GM10847 (cell line): ENCODE data around the gene PLCB1.

Experiments used
- POLR2A ChIP-seq: IDR thresholded peaks from 2 replicates; pipeline ENCODE4 v1.6.1; 2011; ENCODE audit not compliant: insufficient read length; ENCODE audit errors: extremely low read depth

PLCB1 gene

DNA sequence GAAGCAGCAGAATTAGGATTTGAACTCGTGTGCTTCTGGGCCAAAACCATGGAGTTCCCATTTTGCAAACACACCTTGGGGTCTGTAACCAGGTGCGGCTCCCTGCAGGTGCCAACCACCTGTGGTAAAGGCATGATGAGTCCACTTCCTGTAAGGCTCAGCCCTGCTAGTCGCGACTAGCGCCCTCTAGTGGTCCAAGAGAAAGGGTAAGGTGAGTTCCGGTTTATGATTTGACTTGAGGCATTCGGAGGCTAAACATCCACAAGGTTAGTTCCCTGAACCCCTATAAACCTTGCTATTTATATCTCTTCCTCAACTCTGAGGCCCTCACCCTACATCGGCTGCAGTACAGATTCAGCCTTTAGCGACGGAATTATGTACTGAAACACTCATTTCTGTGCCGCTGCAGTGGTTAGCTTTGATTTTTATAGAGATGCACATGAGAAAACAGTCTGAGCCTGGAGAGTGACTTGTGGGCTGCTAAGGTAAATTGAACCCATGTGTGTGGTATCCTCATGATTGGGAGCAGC is 173.4 kb downstream of the PLCB1 start:
- TF ChIP-seq POLR2A = no peak

DNA sequence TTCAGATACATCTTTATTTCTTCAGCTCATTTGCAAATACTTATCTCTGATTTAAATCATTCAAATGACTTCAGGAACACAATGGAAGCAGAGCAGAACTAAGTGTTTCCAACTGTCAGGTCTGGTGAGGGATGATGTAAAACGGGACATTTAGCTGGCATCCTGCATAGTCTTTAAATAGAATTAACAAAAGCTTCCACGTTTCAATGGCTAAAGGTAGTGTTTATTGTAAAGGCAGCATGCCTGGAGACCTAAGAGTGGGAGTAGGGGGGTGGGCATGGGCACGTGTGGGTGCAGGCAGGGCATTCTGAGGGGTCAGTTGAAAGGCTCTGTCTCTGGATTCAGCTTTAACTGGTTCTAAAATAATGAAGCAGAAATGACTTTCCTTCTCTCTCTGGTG is 174.9 kb downstream of the PLCB1 start:
- no peak for TF ChIP-seq POLR2A

DNA sequence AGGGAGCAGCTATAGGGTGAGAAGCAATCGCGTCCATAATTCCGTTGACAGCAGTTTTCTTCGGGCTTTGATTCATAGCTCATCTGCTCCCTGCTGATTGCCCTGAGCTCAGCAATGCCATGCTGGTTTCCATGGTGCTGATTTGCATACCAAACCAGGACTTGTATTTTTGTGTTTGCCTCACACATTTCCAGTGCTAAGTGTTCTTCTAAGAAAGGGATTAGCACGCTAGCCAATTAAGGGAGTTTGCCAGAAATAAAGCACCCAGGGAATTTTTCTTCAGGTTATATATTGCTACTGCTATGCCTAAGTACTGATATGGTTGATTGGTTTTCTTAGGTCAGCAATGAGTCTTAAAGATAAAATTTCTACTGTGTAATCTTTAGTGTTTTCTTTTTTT is 177.6 kb downstream of the PLCB1 start:
- no peak for TF ChIP-seq POLR2A

DNA sequence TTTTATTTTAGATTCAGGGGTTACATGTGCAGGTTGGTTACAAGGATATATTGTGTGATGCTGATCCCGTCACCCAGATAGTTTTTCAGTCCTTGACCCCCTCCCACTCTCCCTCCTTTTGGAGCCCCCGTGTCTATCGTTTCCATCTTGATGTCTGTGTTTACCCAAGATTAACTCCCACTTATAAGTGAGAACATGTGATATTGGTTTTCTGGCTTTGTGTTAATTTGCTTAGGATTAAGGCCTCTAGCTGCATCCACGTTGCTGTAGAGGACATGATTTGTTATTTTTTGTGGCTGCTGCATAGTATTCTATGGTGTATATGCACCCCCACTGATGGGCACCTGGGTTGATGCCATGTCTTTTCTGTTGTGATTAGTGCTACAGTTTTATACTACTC is 178.6 kb downstream of the PLCB1 start:
- no peak for TF ChIP-seq POLR2A

DNA sequence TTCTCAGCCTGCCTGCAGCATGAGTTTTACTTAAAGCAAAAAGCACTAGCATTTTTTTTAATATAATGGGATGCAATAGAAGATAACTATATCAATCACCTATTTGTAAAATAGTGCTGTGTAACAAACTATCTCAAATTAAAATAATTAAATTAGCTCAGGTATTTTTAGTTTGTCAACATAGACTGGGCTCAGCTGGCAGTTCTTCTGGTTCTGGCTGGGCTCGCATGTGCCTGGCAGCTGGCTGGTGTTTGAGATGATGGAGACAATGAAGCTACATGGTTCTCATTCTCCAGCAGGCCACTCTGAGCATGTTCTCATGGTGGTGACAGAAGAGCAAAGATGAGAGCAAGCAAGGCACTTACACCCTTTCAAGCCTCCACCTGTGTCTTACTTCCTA is 181.0 kb downstream of the PLCB1 start:
- TF ChIP-seq POLR2A = no peak

DNA sequence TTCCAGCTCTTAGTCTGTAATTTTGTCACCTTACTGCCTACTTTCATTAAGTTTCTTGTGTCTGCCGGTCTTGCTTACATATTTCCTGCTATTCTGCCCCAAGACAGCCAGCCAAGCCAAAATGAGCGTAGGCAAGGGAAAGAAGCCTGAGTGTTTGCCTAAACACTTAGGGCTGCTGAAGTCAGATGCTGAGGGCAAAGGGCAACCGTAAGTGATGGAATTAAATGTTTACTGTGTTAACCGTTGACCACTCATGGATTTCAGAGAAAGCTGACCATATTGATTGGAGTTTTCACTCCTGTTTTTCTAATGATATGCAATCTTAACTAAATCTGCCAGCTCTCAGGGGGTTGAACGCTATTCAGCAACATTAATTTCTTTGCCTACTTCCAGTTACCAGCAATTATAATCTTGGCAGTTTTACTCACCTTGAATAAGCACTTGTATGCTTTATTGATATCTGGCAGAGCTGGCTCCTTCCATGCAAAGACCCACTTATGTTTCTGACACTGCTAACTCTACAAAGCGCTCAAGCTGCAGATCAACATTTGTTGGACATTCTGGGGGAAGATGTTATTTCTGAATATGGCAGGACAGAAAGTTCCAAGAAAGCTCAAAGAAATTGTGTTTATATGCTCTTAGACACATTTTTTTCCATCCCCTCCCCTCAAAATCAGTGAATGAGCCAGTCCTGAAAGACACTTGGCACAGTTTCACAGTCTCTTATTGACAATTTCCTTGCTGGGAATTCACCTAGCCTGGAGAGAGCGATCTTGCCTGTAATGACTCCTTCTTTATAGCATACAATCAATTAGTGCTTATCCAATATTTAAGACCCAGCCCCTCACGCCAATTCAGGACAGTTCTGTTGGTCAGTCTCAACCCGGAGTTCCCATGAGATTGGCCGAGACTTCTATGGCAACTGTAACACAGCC is 183.8 kb downstream of the PLCB1 start:
- TF ChIP-seq POLR2A = no peak

DNA sequence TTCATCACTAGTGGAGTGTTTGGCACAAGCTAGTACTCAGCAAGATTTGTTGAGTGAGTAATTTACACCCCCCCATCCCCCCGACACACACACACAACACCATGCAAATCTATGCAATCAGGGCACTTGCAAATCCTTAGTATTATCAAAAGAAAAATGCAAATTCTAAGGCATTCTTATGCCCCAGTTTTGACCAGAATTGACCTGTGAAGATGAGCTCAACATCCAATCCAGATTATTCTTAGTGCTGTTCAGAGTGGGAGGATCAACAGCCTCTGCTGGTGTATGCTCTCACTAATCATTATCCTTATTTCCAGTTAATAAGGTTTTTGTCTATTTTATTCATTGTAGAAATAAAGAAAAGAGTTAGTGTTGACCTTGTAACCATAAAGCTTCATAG is 185.4 kb downstream of the PLCB1 start:
- TF ChIP-seq POLR2A = no peak

DNA sequence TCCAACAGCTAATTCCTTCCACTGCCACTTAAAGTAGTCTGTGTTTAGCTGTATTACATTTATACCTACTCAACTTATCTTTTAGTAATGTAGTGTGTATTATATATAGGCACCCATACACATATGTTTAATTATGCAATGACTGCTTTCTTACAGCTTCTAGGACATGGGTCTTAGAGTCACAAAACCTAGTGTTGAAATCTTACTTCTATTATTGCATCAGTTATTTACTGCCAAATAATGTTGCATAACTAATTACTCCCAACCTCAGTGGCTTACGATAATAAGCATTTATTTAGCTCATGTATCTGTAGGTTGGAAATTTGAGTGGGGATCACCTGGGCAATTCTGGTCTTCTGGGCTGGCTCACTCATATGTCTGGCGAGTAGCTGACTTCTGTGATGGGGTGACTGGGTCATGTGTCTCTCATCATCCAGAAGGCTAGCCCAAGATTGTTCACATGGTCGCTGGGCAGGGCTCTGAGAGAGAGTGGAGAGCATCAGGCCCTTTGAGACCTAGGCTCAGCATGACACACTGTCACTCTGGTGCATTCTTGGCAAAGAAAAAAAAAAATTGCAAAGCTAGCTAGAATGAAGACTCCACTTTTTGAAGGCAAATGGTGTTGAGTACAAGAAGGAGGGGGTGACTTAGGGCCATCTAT is 187.0 kb downstream of the PLCB1 start:
- TF ChIP-seq POLR2A = no peak

DNA sequence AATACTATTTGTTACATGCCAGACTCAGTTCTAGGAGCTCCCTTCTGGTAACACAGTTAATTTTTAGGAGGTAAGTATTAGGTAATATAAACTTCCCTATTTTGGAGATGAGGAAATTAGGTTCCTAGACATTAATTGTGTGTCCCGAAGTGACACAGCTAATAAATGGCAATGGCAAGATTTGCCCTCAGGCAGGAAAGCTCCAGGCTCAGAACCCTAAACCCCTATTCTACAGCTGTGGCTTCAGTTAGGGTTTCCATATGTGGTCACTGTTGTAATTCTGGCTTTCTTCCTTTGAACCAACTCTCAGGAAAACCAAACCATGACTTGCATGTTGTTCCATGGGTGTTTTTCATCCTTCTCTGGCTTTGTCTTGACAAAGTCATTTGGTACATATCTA is 188.2 kb downstream of the PLCB1 start:
- TF ChIP-seq POLR2A = no peak

DNA sequence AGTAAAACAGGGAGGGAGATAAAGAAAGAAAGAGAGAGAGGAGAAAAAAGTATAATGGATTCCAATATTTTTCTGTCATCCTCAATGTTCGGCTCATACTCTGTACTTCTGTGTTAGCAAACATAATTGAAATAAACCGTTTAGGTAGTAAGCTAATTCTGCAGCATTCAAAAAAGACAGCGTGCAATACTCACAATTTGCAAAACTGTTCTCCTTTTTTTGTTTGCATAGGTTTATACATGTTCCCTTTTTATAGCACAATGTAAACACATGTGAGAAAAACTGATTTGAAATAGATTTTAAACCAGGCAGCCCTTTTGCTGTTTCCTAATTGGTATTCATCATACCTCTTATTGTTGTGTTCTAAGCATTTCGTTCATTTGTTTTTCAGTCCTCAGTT is 188.9 kb downstream of the PLCB1 start:
- no peak for TF ChIP-seq POLR2A

DNA sequence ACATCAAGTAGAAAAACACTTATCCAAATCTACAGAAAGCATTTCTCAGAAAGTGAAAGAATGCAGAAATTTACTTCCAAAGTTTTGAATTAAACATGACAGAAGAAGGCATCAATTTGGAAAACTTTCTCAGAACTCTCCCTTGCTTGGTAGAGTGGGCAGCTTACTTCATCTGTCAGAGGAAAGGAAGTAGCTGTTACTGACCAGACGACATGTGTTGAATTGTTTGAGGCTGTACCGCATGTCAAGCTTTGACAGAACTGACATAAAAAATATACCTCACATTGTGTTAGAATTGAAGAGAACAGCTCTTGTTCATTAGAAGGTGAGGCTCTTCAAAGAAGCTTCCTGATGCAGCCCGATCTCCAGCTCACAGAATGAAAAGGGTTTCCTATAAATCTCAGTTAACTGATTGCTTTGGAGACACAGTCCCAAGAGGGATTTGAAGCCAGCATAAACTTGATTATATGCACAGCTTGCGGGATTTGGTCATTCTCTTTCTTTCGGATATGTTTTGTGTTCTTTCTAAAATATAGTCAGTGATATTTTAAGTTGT is 190.7 kb downstream of the PLCB1 start:
- no peak for TF ChIP-seq POLR2A

DNA sequence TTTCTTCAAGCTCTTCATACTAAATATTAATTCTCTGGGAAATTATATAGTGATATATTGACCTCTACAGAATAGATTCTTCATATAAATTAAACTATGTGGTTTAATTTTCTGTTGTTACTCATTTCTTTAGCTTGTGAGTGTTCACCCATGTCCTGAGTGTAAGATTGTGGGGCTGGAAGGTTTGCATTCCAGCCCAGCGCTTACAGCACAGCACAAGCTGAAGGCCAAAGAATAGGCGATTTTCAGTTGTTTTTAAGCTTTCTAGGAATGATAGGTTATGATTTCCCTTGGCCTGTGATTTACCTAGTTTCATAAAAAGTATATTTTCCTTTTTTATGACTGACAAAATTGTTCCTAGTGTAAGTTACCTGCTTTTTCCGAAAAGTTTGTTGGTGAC is 194.1 kb downstream of the PLCB1 start:
- no peak for TF ChIP-seq POLR2A

DNA sequence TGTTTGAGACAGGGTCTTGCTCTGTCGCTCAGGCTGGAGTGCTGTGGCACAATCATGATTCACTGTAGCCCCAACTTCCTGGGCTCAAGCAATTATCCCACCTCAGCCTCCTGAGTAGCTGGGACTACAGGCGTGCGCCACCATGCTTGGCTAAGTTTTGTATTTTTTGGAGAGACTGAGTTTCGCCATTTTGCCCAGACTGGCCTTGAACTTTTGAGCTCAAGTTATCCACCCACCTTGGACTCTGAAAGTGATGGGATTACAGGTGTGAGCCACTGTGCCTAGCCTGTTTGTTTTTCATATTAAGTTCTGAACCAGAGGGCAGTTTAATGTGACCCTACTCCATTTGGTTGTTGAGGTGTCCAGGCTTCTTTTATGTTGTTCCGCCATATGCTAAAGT is 194.8 kb downstream of the PLCB1 start:
- TF ChIP-seq POLR2A = no peak

DNA sequence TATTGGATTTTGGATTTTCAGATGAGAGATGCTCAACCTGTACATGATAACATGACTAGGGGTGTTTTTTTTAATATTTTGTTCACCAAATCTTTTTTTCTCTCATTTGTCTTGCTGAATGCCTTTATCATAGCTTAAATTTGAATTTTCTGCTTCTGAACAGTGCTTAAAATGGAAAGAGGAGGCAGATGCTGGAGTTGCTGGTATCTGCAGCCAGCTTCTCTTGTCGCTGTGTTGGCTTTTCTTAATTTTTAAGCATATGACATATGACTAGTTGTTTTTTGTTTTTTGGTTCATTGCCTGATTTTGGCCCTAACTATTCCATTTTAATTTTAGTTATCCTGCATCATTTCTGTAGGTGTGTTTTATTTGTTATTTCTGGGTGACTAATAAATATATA is 196.1 kb downstream of the PLCB1 start:
- TF ChIP-seq POLR2A = no peak

DNA sequence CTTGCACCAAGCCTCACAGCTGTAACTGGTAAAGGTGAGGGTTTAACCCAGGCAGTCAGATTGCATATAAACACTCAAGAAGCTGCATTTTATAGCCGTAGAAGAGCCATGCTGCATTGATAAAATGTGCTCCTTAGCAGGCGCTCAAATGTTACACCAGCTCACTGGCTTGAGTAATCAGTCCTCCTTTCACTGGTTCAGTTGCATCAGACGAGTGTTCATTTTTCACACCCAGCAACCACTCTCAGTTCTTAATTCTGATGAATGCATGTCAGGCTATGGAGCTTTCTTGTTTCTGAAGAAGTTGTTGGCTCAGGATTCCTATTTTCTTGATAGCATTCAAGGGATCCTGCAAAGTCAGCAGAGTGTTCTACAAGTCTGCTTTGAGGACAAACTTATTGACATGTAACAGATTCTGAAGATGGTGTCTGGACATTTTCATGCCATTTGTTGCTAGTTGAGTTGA is 198.3 kb downstream of the PLCB1 start:
- no peak for TF ChIP-seq POLR2A
